Forelimb muscle (tissue), 1 donor: ENCODE measurements around the gene H2AZ2. TPM values are rescaled to one million over a fixed set of nuclear protein-coding genes. Genes with fewer than 3 reads are reported as not detected.
"Not testable (repeated sequence)": the region's sequence is repeated elsewhere in the genome, so short reads cannot be mapped to it uniquely, and the experiment has no call there.

Experiments
- DNase-seq: peaks from one replicate; pipeline ENCODE4 v3.0.0-alpha.2; 2013; ENCODE audit warnings: low read depth
- polyA plus RNA-seq: library from polyadenylated mRNA; unstranded; fragments of 120-200 nt; gene quantifications from one replicate; pipeline ENCODE4 v1.2.1, GENCODE V29; 2013; ENCODE audit not compliant: insufficient read length

The H2AZ2 gene
- 116 TPM for polyA plus RNA-seq

GRCh38 chr7:44847920-44848634 lies at the start of gene H2AZ2:
Gene H2AZ2 (minus strand): TSS chr7:44848087. CDS start chr7:44847971, 116 bp downstream.
- peak; percentile 99 for DNase-seq

DNA sequence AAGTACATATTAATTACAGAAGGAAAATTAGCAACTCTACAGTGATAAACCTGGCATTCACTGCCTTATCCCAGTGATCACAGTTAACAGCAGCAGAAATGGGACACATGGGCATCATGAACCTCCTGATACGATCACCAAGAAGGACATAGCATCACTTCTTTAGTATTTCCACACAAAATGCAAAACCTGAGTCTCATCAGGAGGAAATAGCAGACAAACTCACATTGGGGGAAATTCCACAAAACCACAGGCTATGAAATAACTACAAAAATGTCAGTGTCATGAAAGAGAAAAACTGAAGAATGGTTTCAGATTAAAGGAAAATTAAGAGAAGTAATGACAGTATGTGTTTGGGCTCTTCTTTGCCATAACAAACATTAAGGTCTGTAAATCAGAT lies 49.4 kb upstream of the H2AZ2 start:
- DNase-seq, result no peak

GRCh38 chr7:44894888-44895580 lies 47.1 kb upstream of the H2AZ2 start:
- peak; percentile 32 for DNase-seq

GRCh38 chr7:44893710-44894234 lies 45.9 kb upstream of the H2AZ2 start:
- no peak for DNase-seq

- no peak for DNase-seq
Measured at GRCh38 chr7:44891791-44892190, 43.9 kb upstream of the H2AZ2 start.

GRCh38 chr7:44891372-44891771 lies 43.5 kb upstream of the H2AZ2 start:
- no peak for DNase-seq

- DNase-seq, result no peak
Measured at GRCh38 chr7:44889086-44889781, 41.3 kb upstream of the H2AZ2 start.

- no peak for DNase-seq
Measured at GRCh38 chr7:44887293-44887692, 39.4 kb upstream of the H2AZ2 start.

- peak; percentile 88 for DNase-seq
Measured at GRCh38 chr7:44885394-44886317, 37.8 kb upstream of the H2AZ2 start, which contains the start of gene PURB. Gene PURB (minus strand): TSS chr7:44885530. CDS start chr7:44885348, 182 bp downstream.

GRCh38 chr7:44884621-44885393 lies 36.9 kb upstream of the H2AZ2 start:
- no peak for DNase-seq

GRCh38 chr7:44883961-44884620 lies 36.2 kb upstream of the H2AZ2 start:
- no peak for DNase-seq

- DNase-seq, result no peak
Measured at GRCh38 chr7:44882899-44883298, 35.0 kb upstream of the H2AZ2 start.

DNA sequence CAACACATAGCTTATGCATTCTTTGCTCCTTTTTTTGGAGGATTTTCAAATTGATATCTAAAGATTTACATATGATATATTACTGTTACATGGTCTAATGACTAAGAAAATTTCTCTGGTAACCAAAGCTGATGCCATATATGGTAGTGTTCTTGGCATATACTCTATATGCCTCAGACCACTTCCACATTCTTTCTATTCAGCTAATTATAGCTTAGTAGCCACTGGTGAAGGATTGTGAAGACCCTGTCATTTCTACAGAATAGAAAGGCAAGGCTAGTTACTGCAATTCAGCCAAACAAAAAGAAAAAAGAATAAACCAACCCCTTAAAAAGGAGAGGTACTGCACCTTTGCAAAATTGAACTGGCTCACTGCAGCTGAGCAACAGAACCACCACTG lies 33.7 kb upstream of the H2AZ2 start:
- no peak for DNase-seq

DNA sequence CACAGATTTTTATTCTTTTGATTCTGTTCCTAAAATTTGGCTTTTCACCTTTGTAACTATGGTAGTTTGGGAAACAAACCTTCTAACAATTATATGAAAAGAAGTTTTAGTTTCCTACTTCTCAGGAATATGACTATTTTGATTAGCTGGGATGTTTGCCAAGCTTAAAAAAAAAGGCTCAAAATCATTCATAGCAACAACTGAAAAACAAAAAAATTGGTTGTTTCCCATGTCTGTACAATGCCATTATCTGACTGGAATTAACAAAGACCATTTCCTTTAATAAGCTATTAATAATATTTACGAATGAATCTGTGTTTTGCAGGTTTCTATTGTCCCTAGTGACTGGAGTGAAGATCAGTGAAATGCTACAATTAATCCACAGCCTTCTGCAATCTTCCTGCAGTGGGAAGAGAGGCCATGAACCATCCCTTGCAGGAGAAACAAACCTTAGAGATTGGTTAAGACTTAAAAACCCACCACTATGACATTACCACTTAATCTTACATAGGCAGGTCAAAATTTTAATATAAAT lies 33.2 kb upstream of the H2AZ2 start:
- DNase-seq, result no peak

- no peak for DNase-seq
Measured at GRCh38 chr7:44880317-44881018, 32.6 kb upstream of the H2AZ2 start.

DNA sequence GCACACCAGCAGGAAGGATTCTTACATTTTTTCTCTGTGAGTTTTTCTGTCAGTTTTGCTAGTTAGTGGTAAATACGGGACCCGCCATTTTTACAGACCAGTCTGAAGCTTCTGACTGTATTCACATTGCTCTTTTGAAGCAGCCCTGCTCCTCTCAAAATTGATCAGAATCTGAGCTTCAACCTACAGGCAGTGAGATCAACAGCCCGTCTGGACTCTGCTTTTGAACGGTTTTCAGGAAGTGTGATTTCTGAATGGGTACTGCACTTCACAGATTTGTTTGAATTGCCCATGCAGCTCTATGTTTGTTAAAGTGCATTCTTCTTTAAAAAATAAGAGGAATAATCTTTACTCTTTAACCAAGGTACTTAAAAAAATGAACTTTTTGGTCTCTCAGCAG lies 28.5 kb upstream of the H2AZ2 start:
- no peak for DNase-seq

- no peak for DNase-seq
Measured at GRCh38 chr7:44875241-44875640, 27.4 kb upstream of the H2AZ2 start.

- no peak for DNase-seq
Measured at GRCh38 chr7:44872787-44873186, 24.9 kb upstream of the H2AZ2 start.

GRCh38 chr7:44871918-44872317 lies 24.0 kb upstream of the H2AZ2 start:
- DNase-seq, result not testable (repeated sequence)
